Ovary (tissue), 3 donors: ENCODE measurements around the gene CLECL1.

ENCODE experiments used
- CTCF ChIP-seq, 3 donors: fragments of 450-650 bp in 2 of 3; fragments of 200-600 bp in 1 of 3; IDR thresholded peaks; one replicate each; pipeline versions ENCODE4 v1.5.1 to v1.8.0; 2016 to 2022; ENCODE audit warnings: antibody characterized with exemption in 3 of 3, mild to moderate bottlenecking in 1 of 3
- POLR2A ChIP-seq: fragments of 450-650 bp; IDR thresholded peaks from one replicate; pipeline ENCODE4 v1.6.1; 2017; ENCODE audit warnings: antibody characterized with exemption, mild to moderate bottlenecking, moderate library complexity
- donor health status: DM: no; HTN: no; CAD: no.

GRCh38 chr12:9707864-9708808 is 24.8 kb downstream of the CLECL1 start:
- TF ChIP-seq CTCF (IDR thresholded peaks at IDR 0.05), result peak in 1 of 3 donors; percentile 17
- no peak for TF ChIP-seq POLR2A
